CD14-positive monocyte (primary cell): Measurements from ENCODE around the gene ABHD5. TPM values are rescaled to one million over a fixed set of nuclear protein-coding genes. Genes with fewer than 3 reads are reported as not detected.

Source experiments
- DNase-seq, 3 donors: peaks; one replicate each; pipeline ENCODE4 v3.0.0-alpha.2; 2011 to 2022
- H2AFZ ChIP-seq: 2 replicates; pipeline ENCODE4 v1.6.0; 2012; ENCODE audit warnings: mild to moderate bottlenecking, low read depth, low read length, inconsistent platforms; ENCODE audit not compliant: insufficient read depth, poor library complexity, severe bottlenecking
- H3K27ac ChIP-seq, 2 donors: 1 replicate in 1 of 2; 2 replicates in 1 of 2; pipeline ENCODE4 v1.5.1; 2012 to 2013; ENCODE audit warnings: low read length in 2 of 2, control low read depth in 1 of 2, inconsistent platforms in 1 of 2, low read depth in 1 of 2, mild to moderate bottlenecking in 1 of 2
- H3K27me3 ChIP-seq, 2 donors: one replicate each; pipeline versions ENCODE4 v1.6.0 to v1.6.1; 2011 to 2013; ENCODE audit warnings: low read length in 2 of 2; ENCODE audit not compliant: control insufficient read depth in 2 of 2, insufficient read depth in 2 of 2
- H3K36me3 ChIP-seq, 2 donors: replicated peaks in 1 of 2; 1 replicate in 1 of 2; 2 replicates in 1 of 2; pipeline versions ENCODE4 v1.5.1 to v1.6.1; 2012 to 2013; ENCODE audit warnings: low read length in 2 of 2, control low read depth in 1 of 2, inconsistent platforms in 1 of 2, mild to moderate bottlenecking in 1 of 2; ENCODE audit not compliant: insufficient read depth in 2 of 2, control insufficient read depth in 1 of 2
- H3K4me1 ChIP-seq, 2 donors: 1 replicate in 1 of 2; 2 replicates in 1 of 2; pipeline versions ENCODE4 v1.5.1 to v1.6.1; 2012 to 2013; ENCODE audit warnings: low read length in 2 of 2, control low read depth in 1 of 2, inconsistent platforms in 1 of 2, mild to moderate bottlenecking in 1 of 2, moderate library complexity in 1 of 2; ENCODE audit not compliant: insufficient read depth in 2 of 2, control insufficient read depth in 1 of 2
- H3K4me2 ChIP-seq: replicated peaks from 2 replicates; pipeline ENCODE3; 2012; ENCODE audit warnings: low read length, moderate library complexity, mild to moderate bottlenecking; ENCODE audit not compliant: poor library complexity, severe bottlenecking; ENCODE audit errors: extremely low read depth
- H3K4me3 ChIP-seq, 3 experiments: fragments of 200-600 bp in 1 of 3; sonication (generic) in 1 of 3; replicated peaks in 1 of 3; 1 replicate in 2 of 3; 2 replicates in 1 of 3; pipeline ENCODE4 v1.5.1; 2011 to 2013; ENCODE audit warnings: low read length in 3 of 3, mild to moderate bottlenecking in 3 of 3, control low read depth in 2 of 3, low read depth in 2 of 3, inconsistent platforms in 1 of 3, moderate library complexity in 1 of 3
- H3K79me2 ChIP-seq: 2 replicates; pipeline ENCODE4 v1.6.0; 2012; ENCODE audit warnings: mild to moderate bottlenecking, control low read depth, inconsistent platforms, low read length, moderate library complexity; ENCODE audit not compliant: insufficient read depth
- H3K9ac ChIP-seq: 2 replicates; pipeline ENCODE4 v1.6.0; 2017; ENCODE audit warnings: low read length, mild to moderate bottlenecking; ENCODE audit not compliant: insufficient read depth, poor library complexity, severe bottlenecking
- H3K9me3 ChIP-seq, 2 donors: replicated peaks in 1 of 2; 1 replicate in 1 of 2; 2 replicates in 1 of 2; pipeline versions ENCODE4 v1.5.1 to v1.6.1; 2012 to 2013; ENCODE audit warnings: low read length in 2 of 2, control low read depth in 1 of 2; ENCODE audit not compliant: control insufficient read depth in 1 of 2, insufficient read depth in 1 of 2
- H4K20me1 ChIP-seq: 2 replicates; pipeline ENCODE4 v1.6.0; 2012; ENCODE audit warnings: mild to moderate bottlenecking, low read length, control low read depth, moderate library complexity; ENCODE audit not compliant: insufficient read depth
- H3K27ac Mint-ChIP-seq, 7 donors: one replicate each; pipeline ENCODE4 v1.8.0; 2020; ENCODE audit warnings: mild to moderate bottlenecking in 7 of 7, mixed read lengths in 7 of 7, moderate library complexity in 6 of 7, inconsistent platforms in 2 of 7
- H3K27me3 Mint-ChIP-seq, 3 donors: one replicate each; pipeline ENCODE4 v1.8.0; 2021 to 2022; ENCODE audit warnings: low read depth in 3 of 3, mild to moderate bottlenecking in 3 of 3, mixed read lengths in 3 of 3, moderate library complexity in 3 of 3, inconsistent platforms in 1 of 3
- H3K36me3 Mint-ChIP-seq, 2 donors: one replicate each; pipeline ENCODE4 v1.8.0; 2020; ENCODE audit warnings: mixed read lengths in 2 of 2, inconsistent platforms in 1 of 2, mild to moderate bottlenecking in 1 of 2
- H3K4me1 Mint-ChIP-seq: one replicate; pipeline ENCODE4 v1.8.0; 2020; ENCODE audit warnings: mild to moderate bottlenecking, mixed read lengths
- H3K4me3 Mint-ChIP-seq, 2 donors: one replicate each; pipeline ENCODE4 v1.8.0; 2020; ENCODE audit warnings: mild to moderate bottlenecking in 2 of 2, mixed read lengths in 2 of 2, moderate library complexity in 1 of 2
- H3K9me3 Mint-ChIP-seq, 7 donors: one replicate each; pipeline ENCODE4 v1.8.0; 2020 to 2022; ENCODE audit warnings: mixed read lengths in 7 of 7, mild to moderate bottlenecking in 6 of 7, moderate library complexity in 6 of 7, inconsistent platforms in 2 of 7
- WGBS: methylation state at CpG from one replicate; pipeline ENCODE4 v1.1.5; 2013; ENCODE audit warnings: missing lambda C conversion rate; ENCODE audit not compliant: insufficient coverage; 5-methylcytosine and 5-hydroxymethylcytosine counted together
- intact Hi-C, 2 donors: fragments of 100-400 bp; cut with micrococcal nuclease; formaldehyde crosslinking; loops; one replicate each; pipeline versions ENCODE4 v1.15.0 to v1.15.1; 2023
- polyA plus RNA-seq, 3 donors: library from polyadenylated mRNA; depleted of rRNA in 1 of 3; unstranded in 2 of 3; stranded (reverse) in 1 of 3; fragments of 300-500 nt in 2 of 3; fragments of >200 nt in 1 of 3; fragmentation: Illumina TruSeq in 2 of 3; gene quantifications; 1 replicate in 2 of 3; 2 replicates in 1 of 3; pipeline ENCODE4 v1.2.3, GENCODE V29; 2012 to 2021
- TF ChIP-seq, protein P1 (sequence below): fragments of 200-600 bp; IDR thresholded peaks from one replicate; pipeline ENCODE4 v1.8.0; 2022; ENCODE audit warnings: antibody characterized with exemption, mild to moderate bottlenecking

The ABHD5 gene
- polyA plus RNA-seq, 3 donors, result 32.9 to 40.0 (median 34.5) TPM

DNA sequence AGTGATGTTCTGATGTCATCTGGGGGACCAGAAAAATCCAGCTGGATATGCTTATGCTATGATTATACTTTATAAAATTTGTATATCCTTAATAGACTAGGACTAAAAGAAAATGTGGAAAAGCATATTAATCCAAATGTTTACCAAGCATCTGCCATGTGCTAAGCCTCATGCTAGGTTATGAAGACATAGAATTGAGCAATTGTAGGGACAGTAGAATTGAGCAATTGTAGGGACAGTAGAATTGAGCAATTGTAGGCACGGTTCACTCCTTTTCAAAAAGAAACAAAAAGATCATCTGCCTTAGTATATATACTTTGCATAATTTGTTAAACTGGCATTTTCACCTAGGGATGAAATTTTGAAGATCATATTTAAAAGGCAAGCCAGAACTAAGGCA lies 18.3 kb downstream of the ABHD5 start:
- peaks cover 26 to 27% of the 10 kb centered on the region in 2 donors for H3K4me1 ChIP-seq
- H3K36me3 Mint-ChIP-seq, result peaks cover 46 to 61% of the 10 kb centered on the region in 2 donors
- no peaks in the 10 kb centered on the region for H3K27me3 ChIP-seq
- peak overlapping the region in 1 of 2 donors; percentile 62 for H3K4me3 Mint-ChIP-seq
- H3K36me3 ChIP-seq, result peaks cover 39 to 69% of the 10 kb centered on the region in 2 donors
- intact Hi-C loops, result loop anchor here in 1 of 2 donors (1.0 to 5.0 kb wide), 2 partner anchors 19 to 87 kb away; partner anchors contain the start of genes ABHD5 and ANO10
- H3K27me3 Mint-ChIP-seq, result peaks cover 0 to 6% (median 0%) of the 10 kb centered on the region in 3 donors
- no CpG with 5 or more reads among the region's 1 CpG for WGBS
- TF ChIP-seq, protein P1, sequence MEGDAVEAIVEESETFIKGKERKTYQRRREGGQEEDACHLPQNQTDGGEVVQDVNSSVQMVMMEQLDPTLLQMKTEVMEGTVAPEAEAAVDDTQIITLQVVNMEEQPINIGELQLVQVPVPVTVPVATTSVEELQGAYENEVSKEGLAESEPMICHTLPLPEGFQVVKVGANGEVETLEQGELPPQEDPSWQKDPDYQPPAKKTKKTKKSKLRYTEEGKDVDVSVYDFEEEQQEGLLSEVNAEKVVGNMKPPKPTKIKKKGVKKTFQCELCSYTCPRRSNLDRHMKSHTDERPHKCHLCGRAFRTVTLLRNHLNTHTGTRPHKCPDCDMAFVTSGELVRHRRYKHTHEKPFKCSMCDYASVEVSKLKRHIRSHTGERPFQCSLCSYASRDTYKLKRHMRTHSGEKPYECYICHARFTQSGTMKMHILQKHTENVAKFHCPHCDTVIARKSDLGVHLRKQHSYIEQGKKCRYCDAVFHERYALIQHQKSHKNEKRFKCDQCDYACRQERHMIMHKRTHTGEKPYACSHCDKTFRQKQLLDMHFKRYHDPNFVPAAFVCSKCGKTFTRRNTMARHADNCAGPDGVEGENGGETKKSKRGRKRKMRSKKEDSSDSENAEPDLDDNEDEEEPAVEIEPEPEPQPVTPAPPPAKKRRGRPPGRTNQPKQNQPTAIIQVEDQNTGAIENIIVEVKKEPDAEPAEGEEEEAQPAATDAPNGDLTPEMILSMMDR, result no peak
- peak overlapping the region in 1 of 2 donors; percentile 86 for H3K27ac ChIP-seq
- peaks cover 21% of the 10 kb centered on the region for H3K79me2 ChIP-seq
- no peak overlapping the region for H2AFZ ChIP-seq
- peaks cover 6% of the 10 kb centered on the region for H4K20me1 ChIP-seq
- no peaks in the 10 kb centered on the region for H3K9me3 ChIP-seq
- H3K9ac ChIP-seq, result peak overlapping the region; percentile 16
- peak overlapping the region; percentile 84 to 94 (median 87) for H3K27ac Mint-ChIP-seq
- peak overlapping the region in 2 of 3 experiments; percentile 16 to 66 for H3K4me3 ChIP-seq
- peaks cover 28% of the 10 kb centered on the region for H3K4me1 Mint-ChIP-seq
- peak overlapping the region; percentile 69 for H3K4me2 ChIP-seq
- DNase-seq, result peak; percentile 72 to 90 (median 80)
- H3K9me3 Mint-ChIP-seq, result no peaks in the 10 kb centered on the region

DNA sequence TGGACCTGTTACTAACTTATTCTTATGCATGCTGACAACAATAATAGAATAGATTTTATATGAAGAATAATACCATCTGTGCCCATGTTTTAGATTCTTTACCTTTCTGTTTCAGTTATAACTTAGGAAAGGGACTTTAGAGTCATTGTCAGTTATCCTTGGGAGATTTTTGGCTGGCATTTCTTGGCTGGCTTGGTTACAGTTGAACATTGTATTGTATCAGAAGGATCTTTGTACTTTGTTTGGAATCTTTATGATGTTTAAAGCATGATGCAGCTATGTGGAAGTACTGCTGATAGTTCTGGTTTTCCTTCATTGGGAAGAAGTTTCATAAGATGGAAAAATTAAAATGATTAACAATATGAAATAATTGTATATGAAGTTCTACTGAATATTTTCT lies 19.9 kb downstream of the ABHD5 start:
- no peak for DNase-seq
- Histone ChIP-seq H4K20me1 (no peaks in the 10 kb centered on the region), H3K4me1 (peaks cover 26 to 27% of the 10 kb centered on the region in 2 donors), H3K4me3 (no peak overlapping the region), H3K36me3 (peaks cover 51 to 69% of the 10 kb centered on the region in 2 donors), H2AFZ (no peak overlapping the region), H3K79me2 (peaks cover 15% of the 10 kb centered on the region), H3K27me3 (no peaks in the 10 kb centered on the region), H3K9ac (no peak overlapping the region), H3K4me2 (no peak overlapping the region), H3K9me3 (no peaks in the 10 kb centered on the region), H3K27ac (no peak overlapping the region)
- Mint-ChIP-seq H3K9me3 (no peaks in the 10 kb centered on the region), H3K27ac (peak overlapping the region in 1 of 7 donors; percentile 5), H3K4me3 (no peak overlapping the region), H3K4me1 (peaks cover 24% of the 10 kb centered on the region), H3K36me3 (peaks cover 49 to 65% of the 10 kb centered on the region in 2 donors), H3K27me3 (peaks cover 0 to 6% (median 1%) of the 10 kb centered on the region in 3 donors)
- TF ChIP-seq, protein P1, result no peak
- intact Hi-C loops, result no loop called here
